AG10803 (cell line): ENCODE data around the gene ELK3.

ENCODE experiments used
- DNase-seq: peaks from one replicate; pipeline ENCODE4 v3.0.0; 2010; ENCODE audit warnings: low read depth
- H3K4me3 ChIP-seq: 2 replicates; pipeline ENCODE4 v1.5.1; 2011; ENCODE audit warnings: mild to moderate bottlenecking, low read length, control low read depth
- TF ChIP-seq, protein P1 (sequence below): conservative IDR thresholded peaks from 2 replicates; pipeline ENCODE4 v1.5.1; 2011; ENCODE audit warnings: mild to moderate bottlenecking, low read length, control low read depth, inconsistent platforms

Gene ELK3

DNA sequence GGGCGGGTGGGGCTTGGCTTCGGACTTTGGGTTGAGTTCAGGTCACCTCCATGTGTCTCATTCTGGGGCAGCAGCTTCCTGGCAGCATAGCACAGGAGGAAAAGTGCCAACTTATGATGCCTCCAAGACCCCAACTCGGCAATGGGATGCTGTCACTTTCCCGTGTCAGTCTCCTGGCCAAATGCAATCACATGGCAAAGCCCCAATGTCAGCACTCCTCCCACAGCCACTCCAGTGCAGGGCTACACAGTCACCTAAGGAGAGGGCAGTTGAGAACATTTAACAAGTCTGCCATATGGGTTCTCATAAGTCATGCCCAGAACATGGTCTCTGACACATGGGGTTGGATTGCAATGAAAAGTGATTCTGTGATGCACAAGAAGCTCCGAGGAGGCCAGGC, 26.7 kb downstream of the ELK3 start:
- no peak overlapping the region for H3K4me3 ChIP-seq
- TF ChIP-seq, protein P1, sequence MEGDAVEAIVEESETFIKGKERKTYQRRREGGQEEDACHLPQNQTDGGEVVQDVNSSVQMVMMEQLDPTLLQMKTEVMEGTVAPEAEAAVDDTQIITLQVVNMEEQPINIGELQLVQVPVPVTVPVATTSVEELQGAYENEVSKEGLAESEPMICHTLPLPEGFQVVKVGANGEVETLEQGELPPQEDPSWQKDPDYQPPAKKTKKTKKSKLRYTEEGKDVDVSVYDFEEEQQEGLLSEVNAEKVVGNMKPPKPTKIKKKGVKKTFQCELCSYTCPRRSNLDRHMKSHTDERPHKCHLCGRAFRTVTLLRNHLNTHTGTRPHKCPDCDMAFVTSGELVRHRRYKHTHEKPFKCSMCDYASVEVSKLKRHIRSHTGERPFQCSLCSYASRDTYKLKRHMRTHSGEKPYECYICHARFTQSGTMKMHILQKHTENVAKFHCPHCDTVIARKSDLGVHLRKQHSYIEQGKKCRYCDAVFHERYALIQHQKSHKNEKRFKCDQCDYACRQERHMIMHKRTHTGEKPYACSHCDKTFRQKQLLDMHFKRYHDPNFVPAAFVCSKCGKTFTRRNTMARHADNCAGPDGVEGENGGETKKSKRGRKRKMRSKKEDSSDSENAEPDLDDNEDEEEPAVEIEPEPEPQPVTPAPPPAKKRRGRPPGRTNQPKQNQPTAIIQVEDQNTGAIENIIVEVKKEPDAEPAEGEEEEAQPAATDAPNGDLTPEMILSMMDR, result no peak
- DNase-seq, result peak; percentile 65

DNA sequence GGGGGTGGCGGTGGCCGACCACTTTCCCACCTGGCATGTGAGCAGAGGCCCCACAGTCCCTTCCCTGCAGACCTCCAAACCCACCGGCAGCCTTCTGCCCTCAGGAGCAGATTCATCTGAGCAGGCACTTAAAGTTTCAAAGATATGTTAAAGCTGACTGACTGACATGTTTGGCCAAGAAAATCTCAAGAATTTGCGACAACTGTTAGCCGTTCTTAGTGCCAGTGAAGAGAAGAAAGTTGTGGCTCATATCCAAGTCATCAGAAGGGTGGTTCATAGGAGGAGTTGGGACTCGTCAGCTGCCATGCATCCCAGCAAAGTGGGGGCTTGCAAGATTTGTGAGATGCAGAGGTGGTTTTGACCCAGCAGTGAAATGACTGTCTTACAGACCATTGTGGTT, 27.2 kb downstream of the ELK3 start:
- no peak overlapping the region for H3K4me3 ChIP-seq
- no peak for DNase-seq
- TF ChIP-seq, protein P1, result no peak

DNA sequence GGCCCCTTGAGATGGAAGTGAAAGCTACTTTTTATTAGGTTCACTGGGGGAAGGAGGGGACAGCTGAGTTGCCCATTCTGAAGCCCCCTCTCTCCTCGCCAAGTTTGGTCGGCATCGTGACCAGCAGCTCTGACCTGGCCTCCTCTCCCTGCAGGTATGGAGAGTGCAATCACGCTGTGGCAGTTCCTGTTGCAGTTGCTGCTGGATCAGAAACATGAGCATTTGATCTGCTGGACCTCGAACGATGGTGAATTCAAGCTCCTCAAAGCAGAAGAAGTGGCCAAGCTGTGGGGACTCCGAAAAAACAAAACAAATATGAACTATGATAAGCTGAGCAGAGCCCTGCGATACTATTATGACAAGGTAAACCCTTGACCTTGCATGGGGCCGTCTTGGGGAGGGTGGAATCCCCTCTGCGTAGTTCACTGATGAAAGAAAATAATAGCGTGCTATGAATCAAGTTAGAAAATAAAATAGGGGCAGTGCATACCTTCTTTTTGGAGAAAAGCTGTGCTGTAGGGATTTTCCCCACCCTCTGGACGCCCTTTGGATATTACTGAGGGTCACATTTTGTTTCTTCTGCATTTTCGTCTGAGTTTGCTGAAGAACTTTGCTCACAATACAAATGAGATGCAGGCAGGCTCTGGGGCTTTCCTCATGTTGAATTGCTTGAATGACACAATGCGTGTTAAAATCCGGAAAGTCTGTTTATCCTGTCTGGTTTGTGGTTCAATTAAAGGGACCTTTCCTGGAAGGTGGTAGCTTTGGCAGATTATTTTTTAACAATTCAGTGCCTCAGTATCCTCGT, 29.4 kb downstream of the ELK3 start:
- TF ChIP-seq, protein P1, result no peak
- no peak for DNase-seq
- no peak overlapping the region for H3K4me3 ChIP-seq

DNA sequence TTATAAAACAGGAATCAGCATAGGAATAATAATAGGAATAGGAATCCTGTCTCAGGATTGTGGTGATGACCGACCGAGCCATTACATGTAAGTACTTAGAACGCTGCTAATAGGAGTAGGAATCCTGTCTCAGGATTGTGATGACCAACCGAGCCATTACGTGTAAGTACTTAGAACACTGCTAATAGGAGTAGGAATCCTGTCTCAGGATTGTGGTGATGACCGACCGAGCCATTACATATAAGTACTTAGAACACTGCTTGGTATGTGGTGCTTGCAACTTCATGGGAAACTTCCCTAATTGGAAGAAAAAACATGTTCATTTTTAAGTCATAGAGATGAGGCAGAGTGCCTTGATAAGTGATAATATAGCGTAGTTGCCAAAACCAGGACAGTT, 30.0 kb downstream of the ELK3 start:
- DNase-seq, result no peak
- TF ChIP-seq, protein P1, result no peak
- no peak overlapping the region for H3K4me3 ChIP-seq

DNA sequence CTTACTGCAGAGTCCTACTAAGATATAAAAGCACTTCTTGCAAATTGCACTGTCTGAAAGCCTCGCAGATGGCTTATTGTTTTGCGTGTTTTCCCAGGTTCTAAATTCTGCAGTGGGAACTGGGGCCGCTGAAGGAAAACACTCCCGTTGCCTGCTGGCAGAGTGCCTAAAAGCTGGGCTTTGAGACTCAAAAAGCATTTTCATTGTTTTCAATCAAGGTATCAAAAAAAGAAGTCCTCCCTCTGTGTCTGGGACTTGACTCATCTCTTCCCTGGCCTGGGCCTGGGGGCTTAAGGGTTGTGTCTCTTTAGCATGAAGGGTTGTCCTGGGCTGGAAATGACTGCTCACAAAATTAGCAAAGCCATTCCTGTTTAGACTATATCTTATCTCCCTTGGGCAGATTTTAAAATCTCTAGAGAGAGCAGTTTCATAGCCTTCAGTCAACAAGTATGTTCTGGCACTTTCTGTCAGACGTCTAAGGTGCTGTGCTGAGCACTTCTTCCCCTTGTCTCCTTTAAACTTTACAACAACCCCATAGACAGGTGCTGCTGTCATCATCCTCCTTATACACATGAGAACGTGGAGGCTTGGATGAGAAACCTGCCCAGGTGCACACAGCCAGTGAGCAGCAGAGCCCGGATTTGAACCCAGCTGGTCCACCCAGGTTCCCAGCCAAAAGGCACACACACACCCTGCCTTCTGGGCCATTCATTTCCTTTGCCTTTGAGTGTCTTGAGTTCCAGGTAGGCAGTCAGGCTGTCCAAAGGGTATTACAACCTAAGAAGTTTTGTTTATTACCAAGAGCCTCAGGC, 31.1 kb downstream of the ELK3 start:
- H3K4me3 ChIP-seq, result no peak overlapping the region
- DNase-seq, result no peak
- TF ChIP-seq, protein P1, result no peak

DNA sequence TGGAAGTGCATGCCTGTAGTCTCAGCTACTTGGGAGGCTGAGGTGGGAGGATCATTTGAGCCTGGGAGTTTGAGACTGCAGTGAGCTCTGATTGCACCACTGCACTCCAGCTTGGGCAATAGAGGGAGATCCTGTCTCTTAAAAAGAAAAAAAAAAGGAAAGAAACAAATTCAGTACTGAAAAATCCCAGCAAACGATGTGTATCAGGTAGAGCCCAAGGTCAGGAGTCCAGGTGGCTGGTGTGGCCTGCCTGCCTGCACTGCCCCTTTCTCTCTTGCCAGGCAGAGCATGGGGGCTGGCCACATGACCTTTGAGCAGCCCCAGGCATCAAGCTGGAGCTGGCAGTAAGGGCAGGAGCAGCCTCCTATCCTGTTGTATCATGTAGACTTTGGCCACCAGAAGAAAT, 31.8 kb downstream of the ELK3 start:
- TF ChIP-seq, protein P1, result no peak
- DNase-seq, result no peak
- no peak overlapping the region for H3K4me3 ChIP-seq
